Peyer's patch (tissue), 4 donors: ENCODE data around the gene TBL3.

Experiments used
- CTCF ChIP-seq, 6 experiments: fragments of 450-650 bp in 4 of 6; fragments of 200-600 bp in 2 of 6; sonication (generic) in 1 of 6; IDR thresholded peaks; one replicate each; pipeline ENCODE4 v1.5.1; 2017 to 2019; ENCODE audit warnings: antibody characterized with exemption in 6 of 6, mild to moderate bottlenecking in 3 of 6, moderate library complexity in 1 of 6
- POLR2A ChIP-seq, 2 donors: fragments of 450-650 bp; IDR thresholded peaks; one replicate each; pipeline ENCODE4 v1.5.1; 2017; ENCODE audit warnings: antibody characterized with exemption in 2 of 2, mild to moderate bottlenecking in 2 of 2, moderate library complexity in 2 of 2

GRCh38 chr16:1961651-1962067, 10.2 kb upstream of the TBL3 start:
- TF ChIP-seq CTCF (IDR thresholded peaks at IDR 0.05) (no peak), POLR2A (IDR thresholded peaks at IDR 0.05) (no peak)
